Neural crest cell (in vitro differentiated cells): ENCODE data around the gene RNU6-7. TPM values are rescaled to one million over a fixed set of nuclear protein-coding genes. Genes with fewer than 3 reads are reported as not detected.

Experiments used
- DNase-seq: peaks from one replicate; pipeline ENCODE4 v3.0.0; 2021; ENCODE audit warnings: low read depth, mixed read lengths, low spot score
- H3K27ac Mint-ChIP-seq: one replicate; pipeline ENCODE4 v1.8.0; 2021; ENCODE audit warnings: mild to moderate bottlenecking, mixed read lengths; ENCODE audit not compliant: unreplicated experiment
- H3K27me3 Mint-ChIP-seq: 2 replicates; pipeline ENCODE4 v1.8.0; 2021; ENCODE audit warnings: low read depth, mild to moderate bottlenecking, mixed read lengths
- H3K36me3 Mint-ChIP-seq: 2 replicates; pipeline ENCODE4 v1.8.0; 2021; ENCODE audit warnings: low read depth, mild to moderate bottlenecking, mixed read lengths
- H3K4me1 Mint-ChIP-seq: 2 replicates; pipeline ENCODE4 v1.8.0; 2021; ENCODE audit warnings: mixed read lengths
- H3K4me3 Mint-ChIP-seq: one replicate; pipeline ENCODE4 v1.8.0; 2021; ENCODE audit warnings: mild to moderate bottlenecking, mixed read lengths
- H3K9me3 Mint-ChIP-seq: 2 replicates; pipeline ENCODE4 v1.8.0; 2021; ENCODE audit warnings: mixed read lengths
- total RNA-seq: library from RNA; stranded (reverse); gene quantifications from 2 replicates; pipeline ENCODE4 v1.2.1, GENCODE V29; 2021
- TF ChIP-seq, protein P1 (sequence below): fragments of 200-600 bp; sonication (generic); conservative IDR thresholded peaks from 2 replicates; pipeline ENCODE4 v1.5.0; 2021; ENCODE audit warnings: antibody characterized with exemption, mild to moderate bottlenecking

RNU6-7 gene
- total RNA-seq, 1 donor from 2014 or later, result not detected

DNA sequence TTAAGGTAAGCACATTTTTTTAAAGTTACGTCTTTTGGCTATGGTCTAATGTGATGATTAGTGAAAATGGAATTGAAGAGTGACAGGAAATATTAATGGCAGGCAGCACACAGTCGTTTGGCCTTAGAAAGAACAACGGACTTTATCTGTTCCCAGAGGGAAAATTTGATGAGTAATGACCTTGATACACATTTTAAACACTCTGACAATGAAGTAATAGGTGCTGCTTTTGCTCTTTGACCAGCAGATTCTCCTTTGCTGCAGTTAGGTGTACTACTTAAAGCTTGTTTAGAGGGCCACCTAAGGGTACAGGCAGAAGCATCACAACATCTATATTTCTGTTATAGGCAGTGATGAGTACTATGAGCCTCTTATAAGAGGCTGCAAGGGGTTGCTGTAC, 28.3 kb downstream of the RNU6-7 start:
- Mint-ChIP-seq H3K4me3 (no peak overlapping the region), H3K27me3 (no peaks in the 10 kb centered on the region), H3K36me3 (no peaks in the 10 kb centered on the region), H3K4me1 (no peaks in the 10 kb centered on the region), H3K9me3 (no peaks in the 10 kb centered on the region), H3K27ac (no peak overlapping the region)
- DNase-seq, result no peak
- TF ChIP-seq, protein P1, sequence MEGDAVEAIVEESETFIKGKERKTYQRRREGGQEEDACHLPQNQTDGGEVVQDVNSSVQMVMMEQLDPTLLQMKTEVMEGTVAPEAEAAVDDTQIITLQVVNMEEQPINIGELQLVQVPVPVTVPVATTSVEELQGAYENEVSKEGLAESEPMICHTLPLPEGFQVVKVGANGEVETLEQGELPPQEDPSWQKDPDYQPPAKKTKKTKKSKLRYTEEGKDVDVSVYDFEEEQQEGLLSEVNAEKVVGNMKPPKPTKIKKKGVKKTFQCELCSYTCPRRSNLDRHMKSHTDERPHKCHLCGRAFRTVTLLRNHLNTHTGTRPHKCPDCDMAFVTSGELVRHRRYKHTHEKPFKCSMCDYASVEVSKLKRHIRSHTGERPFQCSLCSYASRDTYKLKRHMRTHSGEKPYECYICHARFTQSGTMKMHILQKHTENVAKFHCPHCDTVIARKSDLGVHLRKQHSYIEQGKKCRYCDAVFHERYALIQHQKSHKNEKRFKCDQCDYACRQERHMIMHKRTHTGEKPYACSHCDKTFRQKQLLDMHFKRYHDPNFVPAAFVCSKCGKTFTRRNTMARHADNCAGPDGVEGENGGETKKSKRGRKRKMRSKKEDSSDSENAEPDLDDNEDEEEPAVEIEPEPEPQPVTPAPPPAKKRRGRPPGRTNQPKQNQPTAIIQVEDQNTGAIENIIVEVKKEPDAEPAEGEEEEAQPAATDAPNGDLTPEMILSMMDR, result no peak

DNA sequence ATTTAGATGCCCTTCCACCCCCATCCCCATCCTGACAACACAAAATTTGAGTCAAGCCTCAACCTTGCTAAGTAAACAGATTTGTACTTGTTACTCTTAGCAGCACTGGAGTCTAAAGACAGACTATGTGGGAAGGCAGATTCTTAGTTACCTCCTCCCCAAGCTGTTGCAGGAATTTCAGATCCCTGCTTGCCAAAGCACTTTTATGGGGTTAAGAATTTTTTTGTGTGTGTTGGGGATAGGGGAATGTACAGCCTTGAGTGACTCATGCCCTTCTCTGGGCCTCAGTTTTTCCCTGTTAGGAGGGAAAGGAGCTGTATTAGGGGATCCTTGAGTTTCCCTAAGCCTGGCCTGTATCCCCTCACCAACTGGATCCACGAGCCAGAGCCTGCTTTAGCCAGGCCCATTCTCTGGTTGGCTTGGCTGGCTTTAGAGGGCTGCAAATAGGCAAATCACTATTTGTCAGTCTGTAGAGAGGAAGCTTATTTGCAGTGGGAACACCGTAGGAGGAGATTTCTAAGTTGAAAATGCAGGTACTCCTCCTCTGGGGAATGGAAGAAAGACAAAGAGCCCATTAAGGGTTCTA, 28.9 kb downstream of the RNU6-7 start:
- H3K27ac Mint-ChIP-seq, result no peak overlapping the region
- DNase-seq, result no peak
- H3K36me3 Mint-ChIP-seq, result no peaks in the 10 kb centered on the region
- no peak overlapping the region for H3K4me3 Mint-ChIP-seq
- TF ChIP-seq, protein P1, result no peak
- H3K9me3 Mint-ChIP-seq, result no peaks in the 10 kb centered on the region
- no peaks in the 10 kb centered on the region for H3K27me3 Mint-ChIP-seq
- no peaks in the 10 kb centered on the region for H3K4me1 Mint-ChIP-seq

DNA sequence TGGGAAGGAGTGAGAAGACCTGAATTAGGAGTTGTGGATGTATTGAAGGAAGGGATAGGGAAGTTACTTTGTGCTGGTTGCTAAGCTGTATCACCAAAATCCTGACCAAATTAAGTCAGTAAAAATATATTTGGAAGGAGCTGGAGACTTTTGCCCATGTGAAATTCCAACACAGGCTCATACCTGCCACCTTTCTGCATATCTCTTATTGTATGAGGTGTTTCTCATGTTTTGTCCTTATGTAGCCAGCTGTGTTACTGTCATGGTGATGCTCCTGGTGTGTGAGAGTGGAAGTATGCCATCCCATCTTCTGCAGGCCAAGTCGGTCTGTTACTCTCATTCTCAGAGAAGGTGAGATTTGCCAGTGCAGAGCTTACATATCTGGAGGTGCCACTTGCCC, 30.6 kb downstream of the RNU6-7 start:
- H3K4me3 Mint-ChIP-seq, result no peak overlapping the region
- H3K36me3 Mint-ChIP-seq, result no peaks in the 10 kb centered on the region
- H3K27me3 Mint-ChIP-seq, result no peaks in the 10 kb centered on the region
- no peaks in the 10 kb centered on the region for H3K4me1 Mint-ChIP-seq
- H3K27ac Mint-ChIP-seq, result no peak overlapping the region
- TF ChIP-seq, protein P1, result no peak
- DNase-seq, result no peak
- no peaks in the 10 kb centered on the region for H3K9me3 Mint-ChIP-seq

DNA sequence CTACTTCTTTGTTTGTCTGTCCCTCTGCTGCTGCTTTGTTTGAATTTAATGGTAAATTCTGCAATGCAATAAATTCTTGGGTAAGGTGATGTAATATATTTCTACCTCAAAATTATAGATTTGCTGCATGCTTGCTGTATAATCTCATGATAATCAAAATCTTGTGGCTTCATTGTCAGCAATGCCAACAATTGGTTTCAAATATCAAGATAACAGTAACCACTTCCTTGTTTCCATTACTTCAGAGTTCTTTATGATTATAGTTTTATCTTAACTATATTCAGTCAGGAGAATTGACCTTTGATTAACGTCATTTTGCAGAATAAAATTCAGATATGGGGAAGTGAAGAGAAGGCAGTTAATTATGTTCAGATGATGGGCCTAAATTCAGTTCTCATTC, 31.4 kb downstream of the RNU6-7 start:
- Mint-ChIP-seq H3K27ac (no peak overlapping the region), H3K36me3 (no peaks in the 10 kb centered on the region), H3K9me3 (no peaks in the 10 kb centered on the region), H3K4me1 (no peaks in the 10 kb centered on the region), H3K4me3 (no peak overlapping the region), H3K27me3 (no peaks in the 10 kb centered on the region)
- DNase-seq, result no peak
- TF ChIP-seq, protein P1, result no peak

DNA sequence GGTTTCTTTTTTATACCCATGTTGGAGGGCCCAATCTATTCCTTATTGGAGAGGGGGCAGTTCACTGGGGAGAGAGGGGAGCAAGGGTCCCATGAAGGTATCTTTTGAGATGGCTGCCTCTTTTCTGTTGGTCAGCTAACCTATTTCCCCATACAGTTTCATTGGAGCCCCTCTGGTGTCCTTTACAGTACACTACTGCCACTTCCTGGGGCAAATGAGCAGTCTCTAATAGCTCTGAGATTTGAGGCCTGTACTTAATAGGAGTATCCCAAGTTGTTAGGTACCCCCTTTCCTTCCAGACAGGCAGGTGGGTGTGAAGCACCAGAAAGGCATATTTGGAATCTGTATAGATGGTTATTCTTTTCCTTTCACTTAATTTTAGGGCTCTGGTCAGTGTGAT, 42.6 kb downstream of the RNU6-7 start:
- TF ChIP-seq, protein P1, result no peak

More for the DNA sequence above, 42.6 kb downstream of the RNU6-7 start:
- Mint-ChIP-seq H3K27me3 (no peaks in the 10 kb centered on the region), H3K4me3 (no peak overlapping the region), H3K27ac (no peak overlapping the region), H3K9me3 (peaks cover 3% of the 10 kb centered on the region), H3K4me1 (no peaks in the 10 kb centered on the region), H3K36me3 (peaks cover 5% of the 10 kb centered on the region)
- DNase-seq, result no peak
